Vagina (tissue), 2 donors: ENCODE measurements around the gene PRKAA2. TPM values are rescaled to one million over a fixed set of nuclear protein-coding genes. Genes with fewer than 3 reads are reported as not detected.

Experiments
- DNase-seq, 2 donors: peaks; one replicate each; pipeline ENCODE4 v3.0.0-alpha.2; 2017; ENCODE audit errors: extremely low spot score in 2 of 2
- H3K27ac ChIP-seq: fragments of 200-600 bp; sonication (generic); one replicate; pipeline ENCODE4 v1.5.1; 2019
- H3K27me3 ChIP-seq: fragments of 200-600 bp; sonication (generic); one replicate; pipeline ENCODE4 v1.5.1; 2019
- H3K36me3 ChIP-seq, 2 donors: fragments of 200-600 bp; sonication (generic); one replicate each; pipeline ENCODE4 v1.5.1; 2017 to 2019
- H3K4me1 ChIP-seq: fragments of 200-600 bp; sonication (generic); one replicate; pipeline ENCODE4 v1.5.1; 2019
- H3K4me3 ChIP-seq, 2 donors: fragments of 200-600 bp; sonication (generic); 1 replicate in 1 of 2; 2 replicates in 1 of 2; pipeline ENCODE4 v1.5.1; 2016 to 2019
- H3K9me3 ChIP-seq: fragments of 200-600 bp; sonication (generic); one replicate; pipeline ENCODE4 v1.5.1; 2019
- CTCF ChIP-seq, 3 experiments: fragments of 450-650 bp in 2 of 3; fragments of 200-600 bp in 1 of 3; sonication (generic) in 1 of 3; IDR thresholded peaks; one replicate each; pipeline ENCODE4 v1.5.1; 2017 to 2019; ENCODE audit warnings: antibody characterized with exemption in 3 of 3, mild to moderate bottlenecking in 2 of 3, moderate library complexity in 2 of 3
- POLR2A ChIP-seq, 2 donors: fragments of 450-650 bp; IDR thresholded peaks; one replicate each; pipeline ENCODE4 v1.6.1; 2017; ENCODE audit warnings: antibody characterized with exemption in 2 of 2, mild to moderate bottlenecking in 2 of 2, moderate library complexity in 2 of 2
- POLR2AphosphoS5 ChIP-seq, 2 donors: sonication (generic); formaldehyde crosslinking; IDR thresholded peaks; one replicate each; pipeline ENCODE4 v1.9.0; 2017; ENCODE audit warnings: antibody characterized with exemption in 2 of 2, mild to moderate bottlenecking in 2 of 2, low read depth in 1 of 2; ENCODE audit not compliant: insufficient read depth in 1 of 2
- intact Hi-C: fragments of 100-400 bp; cut with DNase I; formaldehyde crosslinking; loops from one replicate; pipeline ENCODE4 v1.15.1; 2023
- total RNA-seq: library from RNA; depleted of rRNA; stranded (reverse); fragments of >200 nt; gene quantifications from one replicate; pipeline ENCODE4 v1.2.3, GENCODE V29; 2016

Gene PRKAA2
- total RNA-seq, 1 donor from 2014 or later: 3.7 TPM

- no peak for DNase-seq
- intact Hi-C loops: no loop called here
- H3K27ac ChIP-seq: no peak overlapping the region
Measured at GRCh38 chr1:56666112-56666608, 21.0 kb downstream of the PRKAA2 start.

GRCh38 chr1:56670350-56670749, 25.2 kb downstream of the PRKAA2 start:
- no peaks in the 10 kb centered on the region for H3K36me3 ChIP-seq
- H3K4me1 ChIP-seq: no peaks in the 10 kb centered on the region
- TF ChIP-seq POLR2A (IDR thresholded peaks at IDR 0.05) (no peak), CTCF (IDR thresholded peaks at IDR 0.05) (no peak), POLR2AphosphoS5 (IDR thresholded peaks at IDR 0.05; ENCODE audit: insufficient read depth in 1 of 2, low read depth in 1 of 2) (no peak)
- no peak for DNase-seq
- H3K27ac ChIP-seq: no peak overlapping the region
- no peak overlapping the region for H3K4me3 ChIP-seq
- no peaks in the 10 kb centered on the region for H3K27me3 ChIP-seq
- intact Hi-C loops: no loop called here
- H3K9me3 ChIP-seq: no peaks in the 10 kb centered on the region

More at GRCh38 chr1:56666112-56666608, 21.0 kb downstream of the PRKAA2 start:
- TF ChIP-seq POLR2AphosphoS5 (IDR thresholded peaks at IDR 0.05; ENCODE audit: insufficient read depth in 1 of 2, low read depth in 1 of 2): no peak
- TF ChIP-seq CTCF (IDR thresholded peaks at IDR 0.05): no peak
- TF ChIP-seq POLR2A (IDR thresholded peaks at IDR 0.05): no peak
- Histone ChIP-seq H3K36me3 (no peaks in the 10 kb centered on the region), H3K4me1 (no peaks in the 10 kb centered on the region), H3K27me3 (no peaks in the 10 kb centered on the region), H3K9me3 (no peaks in the 10 kb centered on the region), H3K4me3 (no peak overlapping the region)

- Histone ChIP-seq H3K4me1 (no peaks in the 10 kb centered on the region), H3K27me3 (no peaks in the 10 kb centered on the region), H3K4me3 (no peak overlapping the region), H3K36me3 (no peaks in the 10 kb centered on the region), H3K9me3 (no peaks in the 10 kb centered on the region), H3K27ac (no peak overlapping the region)
- intact Hi-C loops: no loop called here
- no peak for TF ChIP-seq POLR2AphosphoS5 (IDR thresholded peaks at IDR 0.05; ENCODE audit: insufficient read depth in 1 of 2, low read depth in 1 of 2)
- TF ChIP-seq CTCF (IDR thresholded peaks at IDR 0.05): no peak
- TF ChIP-seq POLR2A (IDR thresholded peaks at IDR 0.05): no peak
- no peak for DNase-seq
Measured at GRCh38 chr1:56671085-56671484, 26.0 kb downstream of the PRKAA2 start.

GRCh38 chr1:56671542-56671941, 26.4 kb downstream of the PRKAA2 start:
- Histone ChIP-seq H3K27me3 (no peaks in the 10 kb centered on the region), H3K36me3 (no peaks in the 10 kb centered on the region), H3K27ac (no peak overlapping the region), H3K4me1 (no peaks in the 10 kb centered on the region), H3K4me3 (no peak overlapping the region), H3K9me3 (no peaks in the 10 kb centered on the region)
- intact Hi-C loops: no loop called here
- DNase-seq: no peak
- no peak for TF ChIP-seq POLR2AphosphoS5 (IDR thresholded peaks at IDR 0.05; ENCODE audit: insufficient read depth in 1 of 2, low read depth in 1 of 2)
- TF ChIP-seq POLR2A (IDR thresholded peaks at IDR 0.05): no peak
- no peak for TF ChIP-seq CTCF (IDR thresholded peaks at IDR 0.05)

- Histone ChIP-seq H3K4me3 (no peak overlapping the region), H3K4me1 (no peaks in the 10 kb centered on the region), H3K36me3 (no peaks in the 10 kb centered on the region), H3K27ac (no peak overlapping the region), H3K9me3 (no peaks in the 10 kb centered on the region), H3K27me3 (no peaks in the 10 kb centered on the region)
- DNase-seq: no peak
- intact Hi-C loops: no loop called here
- TF ChIP-seq POLR2A (IDR thresholded peaks at IDR 0.05) (no peak), POLR2AphosphoS5 (IDR thresholded peaks at IDR 0.05; ENCODE audit: insufficient read depth in 1 of 2, low read depth in 1 of 2) (no peak), CTCF (IDR thresholded peaks at IDR 0.05) (no peak)
Measured at GRCh38 chr1:56672579-56672978, 27.5 kb downstream of the PRKAA2 start.
